HG02642 (cell line): ENCODE data around the gene PACRG.

Source experiments
- ATAC-seq: cut with Tn5 transposase; IDR thresholded peaks from one replicate; pipeline ENCODE4 v1.9.1; 2021; ENCODE audit warnings: mild to moderate bottlenecking; ENCODE audit not compliant: unreplicated experiment, poor library complexity

The PACRG gene

GRCh38 chr6:163162874-163163213 lies 435.1 kb downstream of the PACRG start:
- ATAC-seq, result no peak

GRCh38 chr6:163164175-163164900 lies 436.6 kb downstream of the PACRG start:
- ATAC-seq, result no peak

DNA sequence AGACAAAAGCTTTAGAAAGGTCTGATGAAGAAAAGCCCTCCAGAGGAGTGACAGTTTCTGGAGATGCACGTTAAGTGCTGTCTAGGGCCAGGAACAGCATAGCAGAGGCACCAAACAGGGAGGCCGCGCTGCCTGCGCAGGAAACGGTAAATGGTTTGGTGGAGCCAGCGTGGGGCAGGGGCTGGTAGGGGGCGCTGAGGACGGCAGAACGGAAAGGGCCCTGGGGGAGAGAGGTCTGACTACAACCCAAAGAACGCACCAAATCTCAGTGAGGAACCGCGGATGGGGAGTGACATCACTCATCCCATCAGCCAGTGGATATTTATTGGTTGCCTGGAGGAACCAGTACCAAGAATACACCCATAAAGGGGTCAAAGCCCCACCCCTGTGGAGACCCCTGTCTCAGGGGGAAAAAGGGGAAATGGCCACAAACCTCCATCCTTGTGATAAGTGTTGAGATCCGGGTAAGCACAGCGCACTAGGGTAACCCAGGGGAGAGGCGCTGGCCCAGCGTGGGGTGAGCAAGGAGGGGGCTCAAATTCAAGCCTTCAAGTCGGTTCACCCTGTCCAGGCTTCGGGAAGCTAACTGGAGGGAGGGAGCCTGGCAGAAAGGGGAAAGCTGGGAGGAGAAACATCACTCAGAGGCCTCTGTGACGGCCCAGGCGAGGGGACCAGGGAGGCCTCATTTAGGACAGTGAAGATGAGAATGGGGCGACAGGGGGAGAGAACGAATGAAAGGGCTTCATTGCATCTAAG lies 437.6 kb downstream of the PACRG start:
- no peak for ATAC-seq

DNA sequence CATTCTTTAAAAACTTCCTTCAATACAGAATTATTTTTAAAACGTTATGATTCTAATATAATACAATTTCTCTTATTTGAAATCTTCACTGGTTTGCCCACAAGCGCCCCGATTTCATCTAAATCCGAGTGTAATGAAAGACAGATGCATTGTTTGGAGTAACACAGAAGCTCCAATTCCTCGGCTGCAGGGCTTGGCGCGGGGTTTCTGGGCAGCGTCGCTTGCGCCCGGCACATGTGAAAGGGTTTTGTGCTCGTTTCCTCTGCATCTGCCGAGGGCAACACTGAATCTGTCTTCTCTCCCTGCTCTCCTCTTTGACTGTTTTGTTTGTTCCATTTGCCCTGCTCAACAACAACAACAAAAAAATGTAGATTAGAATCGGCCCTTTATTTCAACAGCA lies 438.1 kb downstream of the PACRG start:
- no peak for ATAC-seq

GRCh38 chr6:163166507-163166906 lies 438.7 kb downstream of the PACRG start:
- ATAC-seq, result no peak

GRCh38 chr6:163169521-163169920 lies 441.7 kb downstream of the PACRG start:
- ATAC-seq, result no peak

GRCh38 chr6:163170294-163170883 lies 442.6 kb downstream of the PACRG start:
- peak; percentile 83 for ATAC-seq

DNA sequence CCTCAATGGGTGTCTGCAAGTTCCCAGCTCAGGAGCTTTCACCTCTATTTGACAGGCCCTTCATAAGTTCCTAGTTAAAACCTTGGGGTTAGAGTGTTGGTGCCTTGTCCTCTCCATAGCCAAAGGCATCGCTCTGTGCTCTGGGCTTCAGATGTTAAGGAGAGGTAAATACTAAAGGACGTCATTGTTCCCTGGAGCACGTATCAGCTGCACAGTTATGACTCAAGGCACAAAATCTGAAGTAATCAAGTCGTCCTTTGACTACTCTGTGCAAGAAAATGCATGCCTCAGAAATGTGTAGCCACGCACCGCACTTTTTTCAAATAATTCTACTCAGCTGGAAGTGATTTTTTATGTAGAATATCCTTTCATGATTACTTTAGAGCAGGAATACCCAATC lies 446.0 kb downstream of the PACRG start:
- no peak for ATAC-seq

DNA sequence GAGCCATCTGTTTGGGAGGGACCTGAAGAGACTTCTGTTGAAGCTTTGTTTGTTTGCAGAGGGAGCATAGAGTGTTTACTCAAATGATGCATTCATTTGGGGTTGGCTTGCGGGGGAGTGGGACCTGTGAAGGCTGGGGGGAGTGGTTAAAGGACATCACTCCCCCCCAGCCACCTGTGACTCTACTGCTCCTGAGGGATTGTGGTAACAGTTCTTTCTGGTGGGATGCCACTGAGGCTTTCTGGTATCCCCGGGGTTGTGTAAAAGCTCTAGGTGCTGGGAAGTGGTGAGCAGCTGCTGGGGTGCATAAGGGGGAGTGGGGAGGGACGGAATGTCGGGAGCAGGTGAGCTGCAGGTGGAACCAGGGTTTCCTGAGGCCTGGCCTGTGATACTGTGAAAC lies 447.5 kb downstream of the PACRG start:
- ATAC-seq, result no peak

DNA sequence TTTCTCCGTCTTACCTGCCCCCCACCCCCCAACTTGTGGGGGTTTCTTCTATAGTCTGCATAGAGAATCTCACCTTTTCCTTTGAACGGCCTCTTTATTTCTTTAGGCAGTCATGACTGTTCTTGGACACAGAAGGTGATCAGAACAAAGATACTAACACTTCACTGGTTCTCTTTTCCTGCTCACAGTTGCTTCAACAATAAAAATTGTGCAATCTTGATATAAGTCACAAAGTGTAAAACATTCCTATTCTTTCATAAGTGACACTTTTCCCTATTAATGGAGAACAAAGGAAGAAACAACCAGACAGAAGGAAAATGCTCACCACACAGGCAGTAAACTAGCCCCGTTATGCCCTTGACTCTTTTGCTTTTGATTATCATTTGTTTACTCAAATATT lies 448.3 kb downstream of the PACRG start:
- no peak for ATAC-seq

- no peak for ATAC-seq
Observed at GRCh38 chr6:163177007-163177406, 449.2 kb downstream of the PACRG start.

DNA sequence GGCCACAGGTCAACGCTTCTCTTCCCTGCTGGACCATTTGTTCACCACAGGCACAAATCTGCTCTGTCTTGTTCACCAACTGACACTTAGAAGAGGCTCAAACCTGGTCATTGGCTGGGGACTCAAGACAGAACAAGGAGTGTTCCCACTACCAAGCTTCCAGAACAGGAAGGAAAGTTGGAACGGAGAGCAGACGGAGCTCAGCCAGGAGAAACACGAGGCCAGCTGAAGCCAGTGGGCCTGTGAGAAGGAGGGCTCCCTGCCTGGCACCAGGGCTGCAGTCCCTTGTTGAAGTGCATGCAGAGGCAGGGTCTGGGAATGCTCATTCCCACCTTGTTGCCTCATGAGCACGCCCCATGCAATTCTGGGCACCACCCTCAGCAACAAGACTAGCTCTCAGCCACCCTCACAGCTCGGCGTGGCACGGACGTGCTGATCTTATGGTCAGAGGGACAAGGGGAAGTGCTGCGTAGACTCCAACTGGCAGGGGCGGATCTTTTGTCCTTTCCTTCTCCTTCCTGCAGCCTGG lies 450.2 kb downstream of the PACRG start:
- ATAC-seq, result no peak

GRCh38 chr6:163179061-163179460 lies 451.3 kb downstream of the PACRG start:
- ATAC-seq, result no peak

GRCh38 chr6:163179721-163180120 lies 451.9 kb downstream of the PACRG start:
- no peak for ATAC-seq

DNA sequence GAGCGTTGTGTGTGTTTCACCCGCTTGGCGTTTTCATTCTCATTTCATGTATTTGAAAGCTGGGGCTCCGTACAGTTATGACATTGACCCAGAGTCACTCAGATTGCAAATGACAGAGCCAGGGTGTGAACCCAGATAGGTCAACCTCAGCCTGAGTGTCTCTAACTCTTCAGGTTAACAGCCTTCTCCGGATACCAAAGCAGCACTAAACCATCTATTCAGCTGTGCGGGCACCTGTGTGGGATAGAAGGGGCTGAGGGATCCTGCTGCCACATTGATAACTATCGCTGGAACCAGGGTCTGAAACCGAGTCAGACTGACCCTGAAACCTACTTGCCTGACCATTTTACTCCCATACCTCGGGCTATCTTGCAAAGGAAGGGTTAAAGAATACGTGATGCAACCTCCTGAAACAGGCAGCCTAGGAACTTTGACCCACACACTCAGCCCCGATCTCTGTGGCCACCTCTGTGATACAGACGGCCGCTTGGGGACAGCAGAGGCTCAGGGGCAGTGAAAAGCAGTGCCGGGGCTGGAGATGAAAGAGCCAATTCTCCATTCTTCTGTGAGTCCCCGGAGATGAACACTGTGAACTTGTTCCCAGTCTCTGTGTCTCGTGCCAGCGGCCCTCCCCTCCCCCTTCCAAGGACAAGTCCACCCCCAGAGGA lies 453.2 kb downstream of the PACRG start:
- no peak for ATAC-seq

DNA sequence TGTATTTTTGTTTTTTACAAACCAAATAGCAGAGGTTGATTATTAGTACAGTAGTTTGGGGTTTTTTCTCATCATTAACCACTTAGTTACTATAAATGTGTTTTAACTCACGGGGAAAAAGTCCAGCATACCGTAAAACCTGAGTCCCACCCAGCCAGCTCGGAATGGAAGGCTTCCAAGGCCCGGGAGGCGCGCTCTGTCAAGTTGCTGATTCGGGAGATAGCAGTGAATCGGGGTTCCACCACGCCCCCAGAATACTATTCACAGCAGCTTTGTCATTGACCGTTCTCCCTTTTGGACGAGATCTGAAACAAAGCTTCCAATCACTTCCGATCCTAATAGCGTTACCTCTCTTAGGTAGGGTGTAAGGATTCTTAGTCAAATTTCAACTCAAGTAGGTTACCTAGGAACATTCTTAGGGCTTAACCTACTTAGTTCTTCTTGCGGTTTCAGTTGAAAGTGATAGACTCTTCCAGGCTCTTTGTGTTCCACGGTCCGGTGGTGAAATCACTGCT lies 453.9 kb downstream of the PACRG start:
- no peak for ATAC-seq

GRCh38 chr6:163182696-163183095 lies 454.9 kb downstream of the PACRG start:
- no peak for ATAC-seq

GRCh38 chr6:163183806-163184205 lies 456.0 kb downstream of the PACRG start:
- no peak for ATAC-seq

DNA sequence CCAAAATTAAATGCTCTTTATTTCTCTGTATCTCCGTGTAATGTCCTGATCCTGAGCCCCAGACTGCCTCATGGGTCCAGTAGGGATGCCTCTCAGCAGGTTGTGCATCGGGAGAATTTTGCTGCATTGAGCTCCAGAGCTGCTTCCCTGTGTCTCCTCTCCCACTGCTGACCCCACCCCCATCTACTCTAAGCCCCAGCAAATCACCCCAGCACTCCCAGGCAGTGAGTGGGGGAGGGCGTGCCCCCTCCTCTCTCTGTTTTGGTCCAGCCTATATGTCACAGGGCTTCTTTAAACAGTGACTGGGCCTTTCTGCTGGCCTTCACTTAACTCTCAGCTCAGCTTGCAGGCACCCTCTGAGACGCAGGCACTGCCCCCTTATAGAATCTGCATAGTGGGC lies 458.0 kb downstream of the PACRG start:
- ATAC-seq, result no peak

- no peak for ATAC-seq
Observed at GRCh38 chr6:163186527-163186926, 458.8 kb downstream of the PACRG start.

GRCh38 chr6:163187201-163187600 lies 459.4 kb downstream of the PACRG start:
- no peak for ATAC-seq
